Measurements from ENCODE around the gene ZC3H7A. TPM values are rescaled to one million over a fixed set of nuclear protein-coding genes. Genes with fewer than 3 reads are reported as not detected.

Gene ZC3H7A
- total and polyA plus RNA-seq, 2 of the 13 experiments (the other 11 are each of a cell fraction or from before 2014, with no cell fraction given), result 29.2 to 36.8 TPM

- TF ChIP-seq ARID4A (CRISPR knock-in tag; IDR thresholded peaks at IDR 0.05; ENCODE audit: borderline replicate concordance) (peak; percentile 77; the same call in 1 of the 2 replicates), CEBPZ (IDR thresholded peaks at IDR 0.05; ENCODE audit: low read length) (no peak), PRDM15 (CRISPR knock-in tag; IDR thresholded peaks at IDR 0.05) (no peak), TEAD3 (CRISPR knock-in tag; optimal IDR thresholded peaks at IDR 0.05; ENCODE audit: borderline replicate concordance) (no peak), REST (IDR thresholded peaks at IDR 0.05; ENCODE audit: borderline replicate concordance in 1 of 2, low read depth in 1 of 2, low read length in 2 of 2) (no peak), LRRFIP1 (CRISPR knock-in tag; conservative IDR thresholded peaks at IDR 0.05) (no peak), ZFP36L1 (CRISPR knock-in tag; IDR thresholded peaks at IDR 0.05) (0 out of 2 replicates have a peak, but pooled peaks have one; percentile 16), NCOA2 (CRISPR knock-in tag; IDR thresholded peaks at IDR 0.05) (peak; percentile 55; the same call in 1 of the 2 replicates)
Measured at GRCh38 chr16:11748404-11749254, 48.4 kb downstream of the ZC3H7A start (continued).

Measured in HepG2 (cell line).